ENCODE measurements around the gene PGM2. TPM values are rescaled to one million over a fixed set of nuclear protein-coding genes. Genes with fewer than 3 reads are reported as not detected.

PGM2 gene
- total RNA-seq, 1 experiment from 2014 or later: 33.0 TPM

DNA sequence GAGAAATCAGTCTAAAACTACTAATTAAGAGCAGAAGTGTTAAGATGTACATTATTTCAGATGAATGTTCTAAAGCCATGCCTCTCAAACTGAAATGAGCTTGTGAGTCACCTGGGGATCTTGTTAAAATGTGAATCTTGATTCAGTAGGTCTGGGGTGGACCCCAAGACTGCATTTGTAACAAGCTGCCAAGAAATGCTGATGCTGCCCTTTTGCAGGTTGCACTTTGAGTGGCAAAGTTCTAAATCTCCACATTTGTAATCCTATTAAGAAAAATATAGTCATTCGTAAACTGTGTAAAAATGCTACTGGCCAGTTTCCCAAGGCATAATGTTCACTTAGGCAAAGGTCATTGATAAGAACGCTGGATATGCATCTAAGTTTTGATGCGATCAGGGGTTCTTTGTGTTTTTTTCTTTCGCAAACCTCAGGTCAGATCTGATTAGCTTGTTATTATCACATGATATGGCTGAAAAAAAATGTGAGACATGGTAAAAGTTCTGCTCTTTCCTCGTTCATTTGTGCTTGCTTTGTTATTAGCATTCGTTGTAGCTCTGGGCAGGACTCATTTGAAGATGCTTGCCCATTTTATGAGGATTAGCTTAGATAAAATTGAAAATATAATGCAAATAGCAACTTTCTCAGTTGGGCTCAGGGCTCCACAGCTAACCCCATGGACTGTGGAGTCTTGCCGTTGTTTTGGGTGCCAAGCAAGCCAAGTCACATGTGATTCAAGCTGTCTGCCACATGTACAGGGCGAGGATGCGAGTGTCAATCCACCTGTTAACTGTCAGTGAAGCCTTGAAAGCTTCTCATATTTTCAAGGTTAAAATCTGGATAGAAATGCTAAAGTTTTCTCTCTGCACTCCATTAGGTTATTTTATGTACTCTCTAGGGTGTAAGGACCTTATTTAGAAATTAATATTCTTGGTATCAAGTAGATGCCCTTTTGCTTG, 76.5 kb downstream of the PGM2 start:
- TF ChIP-seq, protein P1, sequence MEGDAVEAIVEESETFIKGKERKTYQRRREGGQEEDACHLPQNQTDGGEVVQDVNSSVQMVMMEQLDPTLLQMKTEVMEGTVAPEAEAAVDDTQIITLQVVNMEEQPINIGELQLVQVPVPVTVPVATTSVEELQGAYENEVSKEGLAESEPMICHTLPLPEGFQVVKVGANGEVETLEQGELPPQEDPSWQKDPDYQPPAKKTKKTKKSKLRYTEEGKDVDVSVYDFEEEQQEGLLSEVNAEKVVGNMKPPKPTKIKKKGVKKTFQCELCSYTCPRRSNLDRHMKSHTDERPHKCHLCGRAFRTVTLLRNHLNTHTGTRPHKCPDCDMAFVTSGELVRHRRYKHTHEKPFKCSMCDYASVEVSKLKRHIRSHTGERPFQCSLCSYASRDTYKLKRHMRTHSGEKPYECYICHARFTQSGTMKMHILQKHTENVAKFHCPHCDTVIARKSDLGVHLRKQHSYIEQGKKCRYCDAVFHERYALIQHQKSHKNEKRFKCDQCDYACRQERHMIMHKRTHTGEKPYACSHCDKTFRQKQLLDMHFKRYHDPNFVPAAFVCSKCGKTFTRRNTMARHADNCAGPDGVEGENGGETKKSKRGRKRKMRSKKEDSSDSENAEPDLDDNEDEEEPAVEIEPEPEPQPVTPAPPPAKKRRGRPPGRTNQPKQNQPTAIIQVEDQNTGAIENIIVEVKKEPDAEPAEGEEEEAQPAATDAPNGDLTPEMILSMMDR (IDR thresholded peaks at IDR 0.05; ENCODE audit: unreplicated experiment): no peak
- H3K4me3 Mint-ChIP-seq (ENCODE audit: low read depth, unreplicated experiment): no peak overlapping the region
- no peak for DNase-seq
- no TSS peak for BruUV-seq (replicated peaks)
- intact Hi-C loops (cut with micrococcal nuclease; ENCODE audit: unreplicated experiment): no loop called here
- CTCF ChIA-PET: no interaction called here
- H3K27me3 Mint-ChIP-seq (ENCODE audit: unreplicated experiment): no peaks in the 10 kb centered on the region
- no peaks in the 10 kb centered on the region for H3K36me3 Mint-ChIP-seq (ENCODE audit: insufficient read depth, unreplicated experiment)
- H3K4me1 Mint-ChIP-seq (ENCODE audit: low read depth, unreplicated experiment): no peaks in the 10 kb centered on the region
- no peaks in the 10 kb centered on the region for H3K9me3 Mint-ChIP-seq (ENCODE audit: low read depth, unreplicated experiment)
- H3K27ac Mint-ChIP-seq (ENCODE audit: unreplicated experiment): no peak overlapping the region

DNA sequence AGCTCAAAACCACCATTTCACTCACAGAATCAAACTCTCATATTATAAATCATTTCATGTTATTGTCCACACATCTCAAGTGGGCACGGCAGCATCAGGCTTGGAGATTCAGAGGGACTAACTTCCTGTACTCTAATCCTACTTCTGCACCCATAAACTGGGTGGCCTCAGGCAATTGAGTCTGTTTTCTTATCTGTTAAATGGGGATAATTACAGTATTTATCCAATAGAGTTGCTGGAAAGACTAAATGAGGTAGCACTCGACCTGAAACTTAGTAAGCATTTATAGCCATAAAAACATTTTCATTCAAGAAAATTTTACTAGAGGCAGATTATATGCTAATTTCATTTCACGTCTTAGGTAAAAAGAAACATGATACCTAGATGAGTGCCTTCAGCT, 77.4 kb downstream of the PGM2 start:
- CTCF ChIA-PET: no interaction called here
- DNase-seq: no peak
- H3K27ac Mint-ChIP-seq (ENCODE audit: unreplicated experiment): no peak overlapping the region
- no peak overlapping the region for H3K4me3 Mint-ChIP-seq (ENCODE audit: low read depth, unreplicated experiment)
- TF ChIP-seq, protein P1 (IDR thresholded peaks at IDR 0.05; ENCODE audit: unreplicated experiment): no peak
- intact Hi-C loops (cut with micrococcal nuclease; ENCODE audit: unreplicated experiment): no loop called here
- no peaks in the 10 kb centered on the region for H3K9me3 Mint-ChIP-seq (ENCODE audit: low read depth, unreplicated experiment)
- no TSS peak for BruUV-seq (replicated peaks)
- H3K27me3 Mint-ChIP-seq (ENCODE audit: unreplicated experiment): no peaks in the 10 kb centered on the region
- no peaks in the 10 kb centered on the region for H3K36me3 Mint-ChIP-seq (ENCODE audit: insufficient read depth, unreplicated experiment)
- no peaks in the 10 kb centered on the region for H3K4me1 Mint-ChIP-seq (ENCODE audit: low read depth, unreplicated experiment)

- H3K9me3 Mint-ChIP-seq (ENCODE audit: low read depth, unreplicated experiment): no peaks in the 10 kb centered on the region
- no peak overlapping the region for H3K27ac Mint-ChIP-seq (ENCODE audit: unreplicated experiment)
- TF ChIP-seq, protein P1 (IDR thresholded peaks at IDR 0.05; ENCODE audit: unreplicated experiment): no peak
- no peaks in the 10 kb centered on the region for H3K36me3 Mint-ChIP-seq (ENCODE audit: insufficient read depth, unreplicated experiment)
- no peak for DNase-seq
- H3K4me3 Mint-ChIP-seq (ENCODE audit: low read depth, unreplicated experiment): no peak overlapping the region
- no peaks in the 10 kb centered on the region for H3K27me3 Mint-ChIP-seq (ENCODE audit: unreplicated experiment)
- no peaks in the 10 kb centered on the region for H3K4me1 Mint-ChIP-seq (ENCODE audit: low read depth, unreplicated experiment)
- CTCF ChIA-PET: no interaction called here
- no TSS peak for BruUV-seq (replicated peaks)
- intact Hi-C loops (cut with micrococcal nuclease; ENCODE audit: unreplicated experiment): no loop called here
Measured at GRCh38 chr4:37904824-37905223, 78.3 kb downstream of the PGM2 start.

- Mint-ChIP-seq H3K36me3 (ENCODE audit: insufficient read depth, unreplicated experiment) (no peaks in the 10 kb centered on the region), H3K4me3 (ENCODE audit: low read depth, unreplicated experiment) (no peak overlapping the region), H3K4me1 (ENCODE audit: low read depth, unreplicated experiment) (no peaks in the 10 kb centered on the region), H3K9me3 (ENCODE audit: low read depth, unreplicated experiment) (no peaks in the 10 kb centered on the region), H3K27me3 (ENCODE audit: unreplicated experiment) (no peaks in the 10 kb centered on the region), H3K27ac (ENCODE audit: unreplicated experiment) (no peak overlapping the region)
- intact Hi-C loops (cut with micrococcal nuclease; ENCODE audit: unreplicated experiment): no loop called here
- CTCF ChIA-PET: no interaction called here
- no TSS peak for BruUV-seq (replicated peaks)
- no peak for DNase-seq
- TF ChIP-seq, protein P1 (IDR thresholded peaks at IDR 0.05; ENCODE audit: unreplicated experiment): no peak
Measured at GRCh38 chr4:37905533-37906169, 79.2 kb downstream of the PGM2 start.
